Suppressor macrophage (primary cell): Measurements from ENCODE around the gene SPATC1L.
"Not testable (repeated sequence)": the region's sequence is repeated elsewhere in the genome, so short reads cannot be mapped to it uniquely, and the experiment has no call there.

ENCODE experiments used
- DNase-seq, 4 experiments: peaks; one replicate each; pipeline ENCODE4 v3.0.0-alpha.2; 2020 to 2022

The SPATC1L gene

DNA sequence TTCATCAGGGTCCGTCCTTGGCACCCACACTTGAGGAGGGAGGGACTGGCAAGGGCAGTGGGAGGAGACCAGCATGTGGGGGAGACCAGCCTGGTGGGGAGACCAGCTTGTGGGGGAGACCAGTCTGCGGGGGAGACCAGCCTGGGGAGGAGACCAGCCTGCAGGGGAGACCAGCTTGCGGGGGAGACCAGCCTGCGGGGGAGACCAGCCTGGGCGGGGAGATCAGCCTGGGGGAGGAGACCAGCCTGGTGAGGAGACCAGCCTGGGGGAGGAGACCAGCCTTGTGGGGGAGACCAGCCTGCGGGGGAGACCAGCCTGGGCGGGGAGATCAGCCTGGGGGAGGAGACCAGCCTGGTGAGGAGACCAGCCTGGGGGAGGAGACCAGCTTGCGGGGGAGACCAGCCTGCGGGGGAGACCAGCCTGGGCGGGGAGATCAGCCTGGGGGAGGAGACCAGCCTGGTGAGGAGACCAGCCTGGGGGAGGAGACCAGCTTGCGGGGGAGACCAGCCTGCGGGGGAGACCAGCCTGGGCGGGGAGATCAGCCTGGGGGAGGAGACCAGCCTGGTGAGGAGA is 836 bp downstream of the SPATC1L start:
- DNase-seq, result not testable (repeated sequence)

GRCh38 chr21:46182548-46183336 is 1.5 kb downstream of the SPATC1L start:
- DNase-seq, result no peak

- DNase-seq, result no peak
Observed at GRCh38 chr21:46181953-46182547, 2.2 kb downstream of the SPATC1L start.

DNA sequence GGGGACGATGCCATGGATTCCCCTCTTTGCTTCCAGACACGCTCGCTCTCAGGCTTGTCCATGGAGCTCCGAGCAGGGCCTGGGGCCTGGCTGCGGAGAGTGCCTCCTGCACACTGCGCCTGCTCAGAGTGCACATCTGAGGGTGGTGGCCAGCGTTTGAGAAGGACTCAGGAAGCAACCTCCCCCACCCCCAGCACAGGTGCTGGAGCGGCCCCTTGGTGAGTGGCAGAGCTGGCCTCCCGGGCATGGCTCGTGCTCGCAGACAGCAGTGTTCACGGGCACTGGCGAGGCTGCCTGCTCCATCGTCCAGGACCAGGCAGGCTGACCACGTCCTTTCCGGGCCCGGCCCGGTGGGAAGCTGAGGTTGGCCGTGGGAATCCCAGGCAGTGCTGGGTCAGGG is 2.8 kb downstream of the SPATC1L start:
- no peak for DNase-seq

GRCh38 chr21:46180778-46181391 is 3.4 kb downstream of the SPATC1L start:
- DNase-seq, result no peak

- DNase-seq, result peak in 2 of 4 experiments; percentile 18 to 31
Observed at GRCh38 chr21:46180079-46180722, 4.1 kb downstream of the SPATC1L start.

GRCh38 chr21:46179708-46180078 is 4.6 kb downstream of the SPATC1L start:
- DNase-seq, result no peak

DNA sequence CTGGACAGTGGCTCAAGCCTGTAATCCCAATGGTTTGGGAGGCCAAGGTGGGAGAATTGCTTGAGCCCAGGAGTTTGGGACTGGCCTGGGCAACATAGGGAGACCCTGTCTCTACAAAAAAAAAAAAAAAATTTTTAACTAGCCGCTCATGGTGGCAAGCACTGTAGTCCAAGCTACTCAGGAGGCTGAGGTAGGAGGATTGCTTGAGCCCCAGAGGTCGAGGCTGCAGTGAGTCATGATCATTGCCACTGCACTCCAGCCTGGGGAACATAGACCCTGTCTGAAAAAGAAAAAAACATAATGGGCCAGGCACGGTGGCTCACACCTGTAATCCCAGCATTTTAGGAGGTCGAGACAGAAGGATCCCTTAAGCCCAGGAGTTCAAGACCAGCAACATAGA is 5.3 kb downstream of the SPATC1L start:
- DNase-seq, result no peak

- not testable (repeated sequence) for DNase-seq
Observed at GRCh38 chr21:46176443-46177129, 7.7 kb downstream of the SPATC1L start.

- DNase-seq, result no peak
Observed at GRCh38 chr21:46173573-46173972, 10.7 kb downstream of the SPATC1L start.

- DNase-seq, result no peak
Observed at GRCh38 chr21:46172863-46173528, 11.3 kb downstream of the SPATC1L start.

- DNase-seq, result no peak
Observed at GRCh38 chr21:46171996-46172862, 12.0 kb downstream of the SPATC1L start.

GRCh38 chr21:46171585-46171984 is 12.7 kb downstream of the SPATC1L start:
- no peak for DNase-seq

DNA sequence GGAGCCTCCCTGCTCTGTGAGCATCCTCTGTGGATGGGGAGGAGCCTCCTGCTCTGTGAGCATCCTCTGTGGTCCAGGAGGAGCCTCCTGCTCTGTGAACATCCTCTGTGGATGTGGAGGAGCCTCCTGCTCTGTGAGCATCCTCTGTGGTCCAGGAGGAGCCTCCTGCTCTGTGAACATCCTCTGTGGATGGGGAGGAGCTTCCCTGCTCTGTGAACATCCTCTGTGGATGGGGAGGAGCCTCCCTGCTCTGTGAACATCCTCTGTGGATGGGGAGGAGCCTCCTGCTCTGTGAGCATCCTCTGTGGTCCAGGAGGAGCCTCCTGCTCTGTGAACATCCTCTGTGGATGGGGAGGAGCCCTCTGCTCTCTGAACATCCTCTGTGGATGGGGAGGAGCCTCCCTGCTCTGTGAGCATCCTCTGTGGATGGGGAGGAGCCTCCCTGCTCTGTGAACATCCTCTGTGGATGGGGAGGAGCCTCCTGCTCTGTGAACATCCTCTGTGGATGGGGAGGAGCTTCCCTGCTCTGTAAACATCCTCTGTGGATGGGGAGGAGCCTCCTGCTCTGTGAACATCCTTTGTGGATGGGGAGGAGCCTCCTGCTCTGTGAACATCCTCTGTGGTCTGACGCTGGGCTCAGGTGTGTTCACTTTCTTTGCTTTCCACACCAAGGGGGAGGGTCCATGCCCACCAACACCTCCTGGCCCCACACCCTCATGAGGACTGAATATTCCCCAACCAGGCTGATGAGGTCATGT is 13.6 kb downstream of the SPATC1L start:
- DNase-seq, result not testable (repeated sequence)

DNA sequence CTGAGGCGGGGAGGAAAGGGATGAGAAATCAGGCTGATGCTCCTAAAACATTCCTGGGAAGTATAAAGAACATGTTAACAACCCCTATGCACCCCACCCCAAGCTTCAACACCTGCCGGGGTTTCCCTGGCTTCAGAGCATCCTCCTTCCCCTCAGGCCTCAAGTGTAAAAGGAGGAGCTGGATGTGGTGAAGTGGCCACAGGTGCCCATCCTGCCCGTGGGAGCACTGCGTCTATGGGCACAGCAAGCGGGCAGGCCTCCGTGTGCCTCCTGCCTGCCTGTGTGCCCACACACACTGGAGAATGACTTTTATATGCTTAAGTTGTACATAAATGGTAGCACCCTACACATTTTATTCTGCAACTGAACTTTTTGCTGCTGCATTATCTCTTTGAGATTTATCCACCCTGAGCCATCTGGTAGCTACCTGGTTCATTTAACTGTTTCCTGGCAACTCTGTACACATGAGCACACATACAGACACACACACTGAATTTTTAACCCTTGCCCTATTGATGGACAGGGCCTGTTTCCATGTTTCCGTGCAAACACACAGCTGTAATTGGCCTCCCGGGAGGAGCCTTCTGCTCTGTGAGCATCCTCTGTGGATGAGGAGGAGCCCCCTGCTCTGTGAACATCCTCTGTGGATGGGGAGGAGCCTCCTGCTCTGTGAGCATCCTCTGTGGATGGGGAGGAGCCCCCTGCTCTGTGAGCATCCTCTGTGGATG is 15.4 kb downstream of the SPATC1L start:
- DNase-seq, result no peak

DNA sequence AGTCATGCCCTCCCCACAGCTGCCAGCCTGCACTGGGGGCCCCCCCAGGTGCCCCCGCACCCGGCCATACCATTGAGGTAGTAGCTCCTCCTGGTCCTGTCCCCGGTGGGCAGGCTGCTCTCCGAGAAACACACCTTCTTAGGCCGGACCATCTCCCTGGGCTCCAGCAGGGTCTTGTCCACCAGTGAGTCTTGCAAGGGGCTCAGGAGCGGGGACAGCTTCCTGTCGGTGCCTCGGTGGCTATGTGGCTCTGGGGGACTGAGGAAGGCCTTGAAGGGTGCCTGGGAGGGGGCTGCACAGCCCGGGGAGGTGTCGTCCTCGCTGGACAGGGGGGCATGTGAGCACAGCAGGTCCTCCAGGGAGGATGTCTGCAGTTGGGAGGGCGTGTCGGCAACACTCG is 16.0 kb downstream of the SPATC1L start:
- DNase-seq, result no peak

DNA sequence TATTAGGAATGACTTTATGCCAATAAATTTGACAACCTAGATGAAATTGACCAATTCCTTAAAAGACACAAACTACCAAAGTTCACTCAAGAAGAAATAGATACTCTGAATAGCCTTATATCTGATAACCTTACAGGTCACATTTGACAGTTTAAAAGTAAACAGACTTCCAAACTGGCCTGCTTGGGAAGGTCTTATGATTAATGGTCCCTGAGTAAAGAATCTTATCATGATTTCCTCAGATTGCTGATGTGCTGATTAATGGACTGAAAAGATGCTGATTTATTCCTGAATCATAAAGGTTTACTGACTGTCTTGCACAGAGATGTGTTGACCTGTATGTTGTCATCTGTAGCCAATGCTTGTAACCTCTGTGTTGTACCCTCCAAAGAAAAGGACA is 19.2 kb downstream of the SPATC1L start:
- no peak for DNase-seq

- no peak for DNase-seq
Observed at GRCh38 chr21:46163380-46163779, 20.9 kb downstream of the SPATC1L start.
